ENCODE data around the gene ZNF850.

- no peak for TF ChIP-seq POLR2A (IDR thresholded peaks at IDR 0.05)
- no peak for TF ChIP-seq CTCF (IDR thresholded peaks at IDR 0.05)
Observed at GRCh38 chr19:36821758-36822157, 49.2 kb upstream of the ZNF850 start.

Measured in heart left ventricle (tissue), 13 donors.